ENCODE data around the gene TMPO. TPM values are rescaled to one million over a fixed set of nuclear protein-coding genes. Genes with fewer than 3 reads are reported as not detected.
"Not testable (repeated sequence)": the region's sequence is repeated elsewhere in the genome, so short reads cannot be mapped to it uniquely, and the experiment has no call there.

The TMPO gene
- total RNA-seq, 1 donor from 2014 or later = 356 TPM

DNA sequence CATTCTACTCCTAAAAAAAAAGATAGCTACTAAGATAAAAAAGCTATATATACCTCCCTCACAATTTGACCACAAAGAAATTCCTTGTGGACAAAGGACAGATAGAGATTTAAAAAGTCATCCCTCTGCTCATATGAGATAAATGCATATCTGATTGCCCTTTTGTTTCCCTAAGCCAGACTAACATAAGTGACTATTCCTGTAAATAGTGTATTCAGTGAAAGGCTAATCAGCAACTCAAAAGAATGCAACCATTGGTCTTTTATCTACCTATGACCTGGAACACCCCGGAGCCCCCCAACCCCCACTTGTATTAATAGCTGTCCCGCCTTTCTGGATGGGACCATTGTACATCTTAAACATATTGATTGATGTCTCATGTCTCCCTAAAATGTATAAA is 6.3 kb upstream of the TMPO start:
- intact Hi-C loops (cut with micrococcal nuclease) = no loop called here

DNA sequence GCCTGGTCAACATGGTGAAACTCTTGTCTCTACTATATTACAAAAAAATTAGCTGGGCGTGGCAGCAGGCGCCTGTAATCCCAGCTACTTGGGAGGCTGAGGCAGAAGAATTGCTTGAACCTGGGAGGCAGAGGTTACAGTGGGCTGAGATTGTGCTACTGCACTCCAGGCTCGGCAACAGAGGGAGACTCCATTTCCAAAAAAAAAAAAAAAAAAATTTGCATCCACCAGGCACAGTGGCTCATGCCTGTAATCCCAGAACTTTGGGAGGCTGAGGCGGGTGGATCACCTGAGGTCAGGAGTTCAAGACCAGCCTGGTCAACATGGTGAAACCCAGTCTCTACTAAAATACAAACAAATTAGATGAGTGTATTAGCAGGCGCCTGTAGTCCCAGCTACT is 3.6 kb upstream of the TMPO start:
- intact Hi-C loops (cut with micrococcal nuclease) = not testable (repeated sequence)

GRCh38 chr12:98513379-98514322 is 1.7 kb upstream of the TMPO start:
- intact Hi-C loops (cut with micrococcal nuclease) = no loop called here

DNA sequence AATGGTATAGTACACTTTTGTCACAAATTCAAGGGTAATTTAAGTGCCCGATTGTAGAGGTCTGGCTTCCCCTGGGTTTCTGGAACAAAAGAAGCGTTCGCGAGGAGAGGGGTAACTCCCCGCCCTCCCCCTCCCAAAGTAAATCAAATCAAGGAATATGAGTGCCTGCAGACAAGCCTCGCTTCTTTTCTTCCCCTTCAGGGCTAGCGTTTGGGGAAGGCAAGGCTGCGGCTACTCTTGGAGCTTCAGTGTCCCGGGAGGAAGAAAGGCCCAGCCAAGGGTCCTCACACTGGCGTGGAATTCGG is 456 bp upstream of the TMPO start:
- intact Hi-C loops (cut with micrococcal nuclease) = loop anchor here (1.0 to 5.0 kb wide), 4 partner anchors 12 to 1687 kb away; partner anchors contain the start of genes ACTR6, APAF1 and SLC25A3

- intact Hi-C loops (cut with micrococcal nuclease) = loop anchor here (1.0 to 5.0 kb wide), 4 partner anchors 17 to 1686 kb away; partner anchors contain the start of gene ACTR6
These were observed 902 bp downstream of the TMPO start for GRCh38 chr12:98516111-98516873.

- intact Hi-C loops (cut with micrococcal nuclease) = loop anchor here (5.0 kb wide), 1 partner anchor 1683 kb away; the partner anchor contains the start of gene ACTR6
These were observed 4.0 kb downstream of the TMPO start for GRCh38 chr12:98519257-98519907.

DNA sequence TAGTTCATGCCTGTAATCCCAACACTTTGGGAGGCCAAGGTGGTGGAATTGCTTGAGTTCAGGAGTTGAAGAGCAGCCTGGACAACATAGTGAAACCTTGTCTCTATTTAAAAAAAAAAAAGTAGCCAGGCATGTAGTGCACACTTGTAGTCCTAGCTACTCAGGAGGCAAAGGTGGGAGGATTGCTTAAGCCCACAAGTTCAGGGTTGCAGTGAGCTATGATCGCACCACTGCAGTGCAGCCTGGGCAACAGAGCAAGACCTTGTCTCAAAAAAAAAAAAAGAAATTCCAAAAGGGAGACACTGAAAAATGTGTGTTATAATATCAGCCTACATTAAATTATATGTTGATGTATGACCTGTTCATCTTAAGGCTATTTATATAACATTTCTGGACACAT is 14.7 kb downstream of the TMPO start:
- intact Hi-C loops (cut with micrococcal nuclease) = loop anchor here (5.0 kb wide), 2 partner anchors 38 to 103 kb away; no protein-coding TSS in a partner anchor

- intact Hi-C loops (cut with micrococcal nuclease) = loop anchor here (2.0 to 5.0 kb wide), 3 partner anchors 16 to 105 kb away; no protein-coding TSS in a partner anchor
These were observed 17.4 kb downstream of the TMPO start for GRCh38 chr12:98532687-98533304.

DNA sequence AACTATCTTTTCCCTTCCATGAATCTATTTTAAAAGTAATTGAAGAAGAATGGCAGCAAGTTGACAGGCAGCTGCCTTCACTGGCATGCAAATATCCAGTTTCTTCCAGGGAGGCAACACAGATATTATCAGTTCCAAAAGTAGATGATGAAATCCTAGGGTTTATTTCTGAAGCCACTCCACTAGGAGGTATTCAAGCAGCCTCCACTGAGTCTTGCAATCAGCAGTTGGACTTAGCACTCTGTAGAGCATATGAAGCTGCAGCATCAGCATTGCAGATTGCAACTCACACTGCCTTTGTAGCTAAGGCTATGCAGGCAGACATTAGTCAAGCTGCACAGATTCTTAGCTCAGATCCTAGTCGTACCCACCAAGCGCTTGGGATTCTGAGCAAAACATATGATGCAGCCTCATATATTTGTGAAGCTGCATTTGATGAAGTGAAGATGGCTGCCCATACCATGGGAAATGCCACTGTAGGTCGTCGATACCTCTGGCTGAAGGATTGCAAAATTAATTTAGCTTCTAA is 18.4 kb downstream of the TMPO start:
- intact Hi-C loops (cut with micrococcal nuclease) = loop anchor here (2.0 to 5.0 kb wide), 3 partner anchors 17 to 106 kb away; no protein-coding TSS in a partner anchor

DNA sequence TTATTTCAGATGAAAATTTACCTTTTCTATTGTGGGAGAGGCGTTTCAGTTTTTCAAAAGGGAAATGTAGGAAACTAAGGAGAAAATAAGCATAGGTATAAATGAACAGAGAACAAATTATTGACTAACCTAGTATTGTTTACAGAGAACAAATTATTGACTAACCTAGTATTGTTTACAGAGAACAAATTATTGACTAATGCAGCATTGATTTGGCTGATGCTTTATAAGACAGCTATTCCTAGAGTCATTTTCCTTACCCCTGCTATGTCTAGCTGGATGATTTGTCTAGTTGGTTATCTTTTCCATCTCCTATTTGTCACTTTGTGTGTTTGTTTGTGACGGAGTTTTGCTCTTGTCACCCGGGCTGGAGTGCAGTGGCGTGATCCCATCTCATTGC is 22.6 kb downstream of the TMPO start:
- intact Hi-C loops (cut with micrococcal nuclease) = no loop called here

- intact Hi-C loops (cut with micrococcal nuclease) = no loop called here
These were observed 28.3 kb downstream of the TMPO start for GRCh38 chr12:98543701-98544100.

- intact Hi-C loops (cut with micrococcal nuclease) = no loop called here
These were observed 29.4 kb downstream of the TMPO start for GRCh38 chr12:98544751-98545150.

DNA sequence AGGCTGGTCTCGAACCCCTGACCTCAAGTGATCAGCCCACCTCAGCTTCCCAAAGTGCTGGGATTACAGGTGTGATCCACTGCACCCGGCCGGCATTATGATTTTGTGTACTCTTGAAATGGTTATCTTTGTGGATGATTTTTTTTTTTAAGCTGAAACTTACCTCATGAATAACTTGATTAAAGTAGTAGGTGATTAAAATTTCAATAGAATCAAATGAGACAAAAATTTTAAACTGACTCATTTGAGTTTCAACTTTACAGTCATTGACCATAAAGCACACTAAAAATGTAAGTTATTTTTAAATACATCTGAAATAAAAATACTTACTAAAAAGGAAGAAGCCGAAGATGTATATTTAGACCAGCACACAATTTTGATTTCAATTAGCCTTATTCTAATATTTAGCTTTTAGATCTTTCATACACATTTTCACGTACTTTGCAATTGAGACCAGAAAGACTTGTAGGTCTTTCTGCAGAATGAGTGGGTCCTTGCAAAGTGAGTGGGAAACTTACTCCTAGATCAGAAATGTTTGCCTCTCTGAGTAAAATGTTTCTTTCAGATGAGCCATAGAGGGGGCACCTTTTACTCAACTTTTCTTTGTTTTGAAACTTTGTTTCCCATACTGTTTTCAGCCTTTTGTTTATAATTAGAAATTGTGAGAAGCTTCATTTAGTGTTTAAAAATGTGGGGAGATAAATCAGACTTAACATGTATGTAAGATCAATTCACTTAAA is 34.2 kb downstream of the TMPO start:
- intact Hi-C loops (cut with micrococcal nuclease) = no loop called here

GRCh38 chr12:98551787-98552186 is 36.4 kb downstream of the TMPO start:
- intact Hi-C loops (cut with micrococcal nuclease) = no loop called here

DNA sequence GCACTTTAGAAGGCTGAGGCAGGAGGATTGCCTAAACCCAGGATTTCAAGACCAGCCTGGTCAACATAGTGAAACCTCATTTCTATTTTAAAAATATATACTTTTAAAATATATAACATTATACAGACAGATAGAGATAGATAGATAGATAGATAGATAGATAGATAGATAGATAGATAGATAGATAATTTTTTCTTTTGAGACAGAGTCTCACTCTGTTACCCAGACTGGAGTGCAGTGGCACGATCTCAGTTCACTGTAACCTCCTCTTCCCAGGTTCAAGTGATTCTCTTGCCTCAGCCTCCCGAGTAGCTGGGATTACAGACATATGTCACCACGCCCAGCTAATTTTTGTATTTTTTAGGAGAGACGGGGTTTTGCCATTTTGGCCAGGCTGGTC is 42.7 kb downstream of the TMPO start:
- intact Hi-C loops (cut with micrococcal nuclease) = not testable (repeated sequence)

DNA sequence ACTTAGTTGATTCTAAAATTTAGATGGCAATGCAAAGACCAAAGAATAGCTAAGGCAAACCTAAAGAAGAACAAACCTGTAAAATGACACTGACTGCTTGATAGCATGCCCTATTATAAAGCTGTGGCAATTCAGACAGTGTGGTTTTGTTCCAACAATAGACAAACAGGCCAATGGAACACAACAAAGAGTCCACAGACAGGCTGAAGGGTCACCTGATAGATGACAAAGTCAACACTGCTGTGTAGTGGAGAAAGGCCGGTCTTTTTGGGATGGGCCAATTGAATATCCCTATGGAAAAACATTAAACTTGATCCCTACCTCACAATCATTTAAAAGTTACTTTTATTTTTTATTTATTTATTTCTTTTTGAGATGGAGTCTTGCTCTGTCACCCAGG is 44.3 kb downstream of the TMPO start:
- intact Hi-C loops (cut with micrococcal nuclease) = no loop called here

- intact Hi-C loops (cut with micrococcal nuclease) = no loop called here
These were observed 46.5 kb downstream of the TMPO start for GRCh38 chr12:98561846-98562245.

DNA sequence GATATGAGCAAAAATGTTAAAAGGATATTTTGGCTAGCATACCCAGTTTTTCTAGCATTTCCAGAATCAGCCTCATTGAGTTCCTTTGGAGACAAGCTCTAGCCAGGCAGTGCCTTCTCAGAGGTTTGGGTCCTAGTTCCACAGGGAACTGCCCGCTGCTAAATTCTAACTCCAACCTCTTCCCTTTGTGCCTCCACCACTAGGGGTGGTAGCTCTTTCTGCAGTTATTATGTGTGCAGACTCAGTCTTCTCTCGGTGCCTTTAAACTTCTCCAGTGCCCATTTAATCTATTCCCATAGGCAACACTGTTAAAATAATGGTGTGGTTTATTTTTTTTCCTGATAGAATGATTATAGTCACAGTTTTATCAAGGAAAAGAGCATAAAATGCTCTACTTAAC is 56.6 kb downstream of the TMPO start:
- intact Hi-C loops (cut with micrococcal nuclease) = no loop called here

DNA sequence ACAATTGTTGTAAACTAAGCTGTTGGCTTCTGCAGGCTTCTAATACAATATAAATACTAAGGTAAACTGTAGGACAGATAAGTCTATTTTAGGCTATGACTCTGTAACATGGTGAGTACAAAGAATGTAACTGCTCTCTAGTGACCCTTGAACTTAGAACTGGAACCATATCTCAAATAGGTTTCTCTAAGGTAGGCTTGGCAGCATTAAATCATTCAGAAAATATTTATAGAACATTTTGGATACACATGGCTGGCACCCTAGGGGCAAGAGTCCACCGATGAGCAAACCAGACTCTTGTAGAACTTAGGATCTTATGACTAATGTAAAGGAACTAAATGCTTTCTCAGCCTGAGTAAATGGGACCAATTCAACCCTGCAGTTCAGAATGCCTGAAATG is 58.7 kb downstream of the TMPO start:
- intact Hi-C loops (cut with micrococcal nuclease) = no loop called here

- intact Hi-C loops (cut with micrococcal nuclease) = no loop called here
These were observed 59.6 kb downstream of the TMPO start for GRCh38 chr12:98575013-98575412.

All from T-helper 2 cell treated with Interferon-gamma antibody and Interleukin-4, amounts not matched to agents 100 ng/mL and 5 ng/mL, for 36 hours (primary cell).